Activated T-cell treated with anti-CD3 and anti-CD28 coated beads, Interleukin-2, amount 50 U/mL, for 72 hours (primary cell): ENCODE data around the gene WDR20. TPM values are rescaled to one million over a fixed set of nuclear protein-coding genes. Genes with fewer than 3 reads are reported as not detected.

ENCODE experiments used
- ATAC-seq, 2 donors: fragments of 150-1000 bp; cut with Tn5 transposase; replicated peaks in 1 of 2; 2 replicates each; pipeline ENCODE4 v1.10.0; 2021; ENCODE audit warnings: moderate library complexity in 2 of 2, mild to moderate bottlenecking in 1 of 2
- DNase-seq, 2 donors: peaks; one replicate each; pipeline ENCODE4 v3.0.0; 2021 to 2022; ENCODE audit warnings: mixed read lengths in 1 of 2
- H3K27ac Mint-ChIP-seq: one replicate; pipeline ENCODE4 v1.8.0; 2022; ENCODE audit warnings: mild to moderate bottlenecking, moderate library complexity, mixed read lengths
- H3K27me3 Mint-ChIP-seq: one replicate; pipeline ENCODE4 v1.8.0; 2022; ENCODE audit warnings: low read depth, mixed read lengths
- H3K36me3 Mint-ChIP-seq, 2 donors: one replicate each; pipeline ENCODE4 v1.8.0; 2022; ENCODE audit warnings: mixed read lengths in 2 of 2, mild to moderate bottlenecking in 1 of 2; ENCODE audit not compliant: insufficient read depth in 2 of 2
- H3K4me1 Mint-ChIP-seq: one replicate; pipeline ENCODE4 v1.8.0; 2022; ENCODE audit warnings: low read depth, mixed read lengths
- H3K4me3 Mint-ChIP-seq, 2 donors: one replicate each; pipeline ENCODE4 v1.8.0; 2022; ENCODE audit warnings: mild to moderate bottlenecking in 2 of 2, mixed read lengths in 2 of 2, moderate library complexity in 2 of 2
- H3K9me3 Mint-ChIP-seq, 2 donors: one replicate each; pipeline ENCODE4 v1.8.0; 2022; ENCODE audit warnings: mixed read lengths in 2 of 2
- total RNA-seq, 2 donors: library from RNA; stranded (reverse); gene quantifications; one replicate each; pipeline ENCODE4 v1.2.3, GENCODE V29; 2022

Gene WDR20
- total RNA-seq, 2 donors from 2014 or later: 23.8 to 29.9 TPM

DNA sequence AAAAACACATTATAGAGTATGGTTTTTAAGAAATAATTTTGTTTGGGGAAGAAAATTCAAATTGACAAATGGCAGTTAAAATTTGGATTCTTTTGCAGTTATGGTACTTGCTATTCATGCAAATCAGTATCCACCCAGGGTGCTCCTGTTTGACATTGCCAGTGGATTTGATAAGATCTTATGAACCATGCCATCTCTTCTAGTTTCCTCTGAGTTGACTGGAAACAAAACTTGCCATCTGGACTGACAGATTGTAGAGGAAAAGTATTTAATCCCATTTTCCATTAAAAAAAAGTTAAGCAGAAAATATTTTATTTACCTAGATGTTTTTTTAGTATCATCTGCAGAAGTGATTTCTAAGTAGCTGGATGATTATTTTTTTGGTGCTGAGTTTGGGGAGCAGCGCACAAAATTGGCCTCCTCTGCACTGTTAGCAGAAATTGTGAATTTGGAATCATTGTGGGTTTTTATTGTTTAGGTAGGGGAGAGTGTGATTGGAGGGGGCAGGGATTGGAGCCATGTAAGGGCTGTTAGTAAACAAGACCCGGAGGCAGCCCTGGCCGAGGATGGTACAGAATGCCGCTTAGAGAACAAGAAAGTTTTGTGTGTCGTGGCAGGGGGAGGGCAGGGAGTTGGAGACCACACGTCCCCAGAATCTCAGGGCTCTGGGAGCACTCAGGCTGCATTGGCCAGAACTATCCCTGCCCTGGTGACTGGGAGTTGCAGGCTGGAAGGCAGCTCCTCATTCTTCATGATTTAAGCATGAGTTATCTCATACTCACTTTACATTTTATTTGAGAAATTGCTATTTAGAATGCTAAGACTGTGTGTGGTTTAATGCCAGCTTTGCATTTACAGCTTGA, 56.6 kb downstream of the WDR20 start:
- no peak for DNase-seq
- peaks cover 63% of the 10 kb centered on the region for H3K4me1 Mint-ChIP-seq
- H3K27ac Mint-ChIP-seq: peak overlapping the region; percentile 62
- H3K4me3 Mint-ChIP-seq: no peak overlapping the region
- H3K36me3 Mint-ChIP-seq: peaks cover 4 to 17% of the 10 kb centered on the region in 2 donors
- ATAC-seq: no peak
- no peaks in the 10 kb centered on the region for H3K27me3 Mint-ChIP-seq
- no peaks in the 10 kb centered on the region for H3K9me3 Mint-ChIP-seq

DNA sequence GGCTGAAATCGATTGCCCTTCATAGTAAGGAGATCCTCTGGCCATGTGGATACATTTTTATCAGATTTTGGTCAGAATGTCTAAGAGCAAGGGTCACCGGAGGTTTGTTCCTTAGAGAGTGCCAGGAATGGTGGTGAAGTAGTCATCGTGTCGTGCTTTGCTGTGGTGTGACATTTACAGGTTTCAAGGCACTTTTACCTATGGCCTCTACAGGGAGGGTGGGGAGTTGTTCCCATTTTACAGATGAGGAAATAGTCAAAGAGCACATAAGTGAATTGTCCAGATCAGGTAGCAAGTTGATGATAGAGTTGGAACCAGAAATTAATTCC, 57.2 kb downstream of the WDR20 start:
- H3K36me3 Mint-ChIP-seq: peaks cover 4 to 17% of the 10 kb centered on the region in 2 donors
- H3K27ac Mint-ChIP-seq: no peak overlapping the region

DNA sequence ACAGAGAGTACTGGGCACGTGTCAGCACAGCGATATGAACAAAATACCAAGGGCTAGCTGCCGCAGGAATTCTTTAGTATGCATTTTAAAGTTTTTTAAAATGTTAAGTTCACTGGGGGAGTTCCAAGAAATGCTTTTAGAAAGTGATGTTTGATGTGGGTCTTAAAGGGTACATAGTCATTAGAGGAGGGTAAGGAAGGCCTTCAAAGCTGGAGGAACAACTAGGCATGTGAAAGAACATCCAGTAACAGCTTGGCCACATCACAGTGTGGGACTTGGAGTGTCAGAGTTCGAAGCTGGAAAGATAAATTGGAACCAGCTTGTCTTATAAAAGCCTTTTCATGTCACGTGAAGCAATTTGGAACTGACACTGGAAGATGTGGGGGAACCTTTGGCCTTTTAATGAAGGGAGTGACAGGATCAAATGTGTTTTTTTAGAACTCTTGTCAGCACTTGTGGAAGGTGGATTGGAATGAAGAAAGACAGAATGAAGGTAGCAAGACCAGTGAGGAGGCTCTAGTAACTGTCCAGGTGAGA, 57.7 kb downstream of the WDR20 start:
- no peak overlapping the region for H3K4me3 Mint-ChIP-seq
- no peaks in the 10 kb centered on the region for H3K27me3 Mint-ChIP-seq
- DNase-seq (no peak), ATAC-seq (no peak)
- peaks cover 4 to 17% of the 10 kb centered on the region in 2 donors for H3K36me3 Mint-ChIP-seq
- peaks cover 74% of the 10 kb centered on the region for H3K4me1 Mint-ChIP-seq
- no peaks in the 10 kb centered on the region for H3K9me3 Mint-ChIP-seq
- H3K27ac Mint-ChIP-seq: peak overlapping the region; percentile 64

More for the DNA sequence above, 57.2 kb downstream of the WDR20 start:
- Mint-ChIP-seq H3K27me3 (no peaks in the 10 kb centered on the region), H3K4me3 (no peak overlapping the region), H3K9me3 (no peaks in the 10 kb centered on the region), H3K4me1 (peaks cover 69% of the 10 kb centered on the region)
- DNase-seq: no peak
- ATAC-seq: no peak

DNA sequence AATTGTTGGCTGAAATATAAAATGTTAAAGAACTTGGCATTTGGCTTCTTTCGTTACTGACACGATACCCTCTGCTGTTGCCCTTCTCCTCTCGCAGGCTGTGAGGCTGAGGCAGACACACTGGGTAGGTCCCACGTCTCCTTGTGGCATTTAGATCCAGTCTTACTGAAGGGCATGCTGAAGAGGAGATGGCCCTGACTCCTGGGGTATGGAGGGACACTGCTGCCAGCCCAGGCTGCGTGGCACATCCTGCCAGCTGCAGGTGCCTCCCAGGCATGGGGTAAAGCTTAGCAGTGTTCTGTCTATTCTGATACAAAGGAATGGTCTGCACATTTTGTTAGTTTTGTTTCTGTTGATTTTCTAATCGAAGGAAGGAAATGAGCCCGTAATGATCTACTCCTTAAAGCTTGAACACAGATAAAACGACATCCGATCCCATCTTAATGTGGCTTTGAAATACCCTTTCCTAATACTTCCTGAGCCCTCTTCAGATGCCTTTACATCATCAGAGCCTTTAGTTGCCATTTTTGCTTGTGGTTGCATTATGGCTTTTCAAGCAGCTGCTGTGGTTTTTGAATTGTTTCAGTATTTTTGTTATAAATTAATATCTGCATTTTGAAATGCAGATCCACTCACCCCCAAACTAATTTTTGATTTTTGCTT, 61.1 kb downstream of the WDR20 start:
- Mint-ChIP-seq H3K36me3 (peaks cover 5 to 23% of the 10 kb centered on the region in 2 donors), H3K27me3 (no peaks in the 10 kb centered on the region), H3K4me3 (peak overlapping the region; percentile 54 to 74), H3K4me1 (peaks cover 72% of the 10 kb centered on the region), H3K9me3 (no peaks in the 10 kb centered on the region), H3K27ac (peak overlapping the region; percentile 91)
- peak; percentile 42 to 47 for ATAC-seq
- peak in 1 of 2 donors; percentile 9 for DNase-seq

DNA sequence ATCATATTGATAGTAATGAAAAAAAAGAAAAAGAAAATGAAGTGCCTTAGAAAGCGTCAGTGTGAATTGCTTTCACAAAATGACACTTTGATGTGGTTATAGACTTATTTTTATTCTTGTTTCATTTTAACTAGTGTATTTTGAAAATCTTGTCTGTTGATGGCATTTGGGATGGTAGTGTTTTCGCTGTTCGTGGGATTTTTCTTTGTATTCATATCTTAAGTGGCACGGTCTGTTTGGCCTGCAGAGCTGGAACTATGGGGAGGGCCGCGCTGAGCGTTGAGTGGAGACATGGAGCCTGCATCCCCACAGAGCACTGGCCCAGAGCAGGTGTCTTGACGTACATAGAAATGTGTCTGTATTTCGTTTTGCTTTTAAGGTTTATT, 61.6 kb downstream of the WDR20 start:
- peaks cover 67% of the 10 kb centered on the region for H3K4me1 Mint-ChIP-seq
- ATAC-seq (peak; percentile 81 to 83), DNase-seq (peak; percentile 21 to 49)
- peaks cover 5 to 20% of the 10 kb centered on the region in 2 donors for H3K36me3 Mint-ChIP-seq
- H3K27ac Mint-ChIP-seq: peak overlapping the region; percentile 91
- no peaks in the 10 kb centered on the region for H3K27me3 Mint-ChIP-seq
- peak overlapping the region; percentile 54 to 74 for H3K4me3 Mint-ChIP-seq
- H3K9me3 Mint-ChIP-seq: no peaks in the 10 kb centered on the region

DNA sequence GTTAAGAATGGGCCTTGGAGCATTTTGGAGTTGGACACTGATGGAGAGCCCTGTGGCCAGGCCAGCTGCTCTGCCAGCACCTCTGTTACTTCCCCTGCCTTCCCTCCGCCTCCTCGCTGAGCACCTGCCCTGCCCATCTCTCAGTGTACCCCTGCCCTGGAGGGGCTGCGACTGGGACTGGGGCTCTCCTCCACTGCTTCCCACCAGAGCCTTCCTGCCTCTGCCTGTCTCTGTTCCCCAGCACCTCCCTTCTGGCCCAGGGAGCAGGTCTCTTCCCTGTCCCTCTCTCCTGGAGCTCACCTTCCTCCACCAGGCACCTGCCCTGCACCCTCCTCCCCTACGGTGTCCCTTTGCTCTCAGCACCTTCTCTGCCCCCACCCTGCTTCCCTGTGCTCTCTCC, 62.1 kb downstream of the WDR20 start:
- Mint-ChIP-seq H3K27ac (peak overlapping the region; percentile 91), H3K4me1 (peaks cover 63% of the 10 kb centered on the region), H3K27me3 (no peaks in the 10 kb centered on the region), H3K9me3 (no peaks in the 10 kb centered on the region), H3K36me3 (peaks cover 5 to 19% of the 10 kb centered on the region in 2 donors), H3K4me3 (peak overlapping the region; percentile 54 to 74)
- DNase-seq (no peak), ATAC-seq (peak; percentile 21 to 35)

DNA sequence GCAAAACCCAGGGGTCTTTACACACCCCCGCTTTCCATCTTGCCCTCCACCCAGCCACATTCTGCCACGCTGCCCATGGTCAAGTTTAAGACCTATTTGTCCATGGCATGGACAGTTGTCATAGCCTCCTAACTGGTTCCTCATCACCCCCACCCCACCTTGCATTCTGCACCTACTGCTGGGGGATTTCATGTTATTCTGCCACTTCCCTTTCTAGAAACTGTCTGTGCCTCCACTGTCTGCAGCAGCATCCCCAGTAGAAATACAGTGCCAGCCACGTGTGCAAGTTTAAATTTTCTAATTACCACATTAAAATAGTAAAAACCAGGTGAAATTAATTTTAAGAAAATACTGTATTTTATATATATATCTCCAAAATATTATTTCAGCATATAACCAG, 63.2 kb downstream of the WDR20 start:
- Mint-ChIP-seq H3K36me3 (peaks cover 1 to 13% of the 10 kb centered on the region in 2 donors), H3K27me3 (no peaks in the 10 kb centered on the region), H3K4me3 (no peak overlapping the region), H3K27ac (no peak overlapping the region), H3K4me1 (peaks cover 52% of the 10 kb centered on the region), H3K9me3 (no peaks in the 10 kb centered on the region)
- no peak for DNase-seq
- ATAC-seq: no peak

DNA sequence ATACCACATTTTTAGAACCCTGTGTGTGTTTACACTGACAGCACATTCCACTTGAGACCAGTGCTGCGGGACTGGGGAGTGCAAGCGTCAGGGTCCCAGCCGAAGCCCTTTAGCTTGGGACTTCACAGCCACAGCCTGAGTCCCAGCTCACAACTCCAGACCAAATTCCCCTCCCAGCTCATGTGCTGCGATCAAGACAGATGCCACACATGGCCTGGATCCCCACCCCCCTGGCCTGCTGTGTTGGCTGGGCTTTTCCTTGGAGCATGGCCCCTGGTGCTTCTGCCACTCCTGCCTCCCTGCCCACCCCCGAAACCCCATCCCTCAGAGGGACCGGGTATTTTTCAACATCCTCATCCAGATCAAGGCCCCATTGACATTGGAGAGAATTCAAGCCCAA, 63.7 kb downstream of the WDR20 start:
- DNase-seq (no peak), ATAC-seq (no peak)
- peaks cover 50% of the 10 kb centered on the region for H3K4me1 Mint-ChIP-seq
- no peak overlapping the region for H3K27ac Mint-ChIP-seq
- H3K27me3 Mint-ChIP-seq: no peaks in the 10 kb centered on the region
- no peaks in the 10 kb centered on the region for H3K9me3 Mint-ChIP-seq
- H3K36me3 Mint-ChIP-seq: peaks cover 1 to 12% of the 10 kb centered on the region in 2 donors
- H3K4me3 Mint-ChIP-seq: no peak overlapping the region

DNA sequence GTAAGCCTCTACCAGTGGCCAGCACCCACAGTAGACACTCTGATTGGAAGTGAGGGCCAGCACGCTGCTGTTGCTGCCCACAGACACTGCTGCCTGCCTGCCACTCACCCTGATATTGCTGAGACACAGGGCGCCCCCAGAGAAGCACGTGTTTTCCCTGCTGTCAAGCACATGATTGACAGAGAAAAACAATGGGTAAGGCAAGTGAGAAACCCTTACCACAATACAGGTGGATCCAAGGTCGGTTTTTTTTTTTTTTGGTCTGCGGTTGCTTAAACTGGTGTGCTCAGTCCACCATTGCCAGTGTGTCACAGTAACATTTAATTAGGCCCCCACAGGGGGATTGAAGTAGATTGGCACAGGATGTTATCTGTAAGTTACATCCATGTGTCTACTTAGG, 65.9 kb downstream of the WDR20 start:
- ATAC-seq: no peak
- no peak for DNase-seq
- Mint-ChIP-seq H3K4me1 (peaks cover 30% of the 10 kb centered on the region), H3K27me3 (no peaks in the 10 kb centered on the region), H3K36me3 (peaks cover 1 to 11% of the 10 kb centered on the region in 2 donors), H3K27ac (no peak overlapping the region), H3K9me3 (no peaks in the 10 kb centered on the region), H3K4me3 (no peak overlapping the region)

DNA sequence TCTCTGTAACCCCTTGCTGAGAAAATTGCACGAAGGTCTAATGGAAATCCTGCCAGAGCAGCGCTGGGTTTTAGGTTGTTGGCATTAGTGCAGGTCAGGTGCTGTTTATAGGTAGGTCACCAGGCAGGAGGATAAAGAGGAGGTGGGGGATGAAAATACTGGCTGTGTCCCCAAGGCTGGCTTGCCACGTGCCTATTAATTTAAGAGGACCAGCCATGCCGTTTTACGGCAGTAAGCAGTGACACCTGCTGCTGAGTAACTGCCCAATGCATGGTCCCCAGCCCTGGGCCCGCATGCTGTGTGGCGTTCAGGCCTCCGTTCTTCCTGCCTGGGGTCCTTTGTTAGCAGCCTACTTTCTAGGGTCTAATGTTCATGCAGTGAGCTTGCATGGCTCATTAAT, 67.2 kb downstream of the WDR20 start:
- Mint-ChIP-seq H3K4me3 (no peak overlapping the region), H3K4me1 (peaks cover 17% of the 10 kb centered on the region), H3K9me3 (no peaks in the 10 kb centered on the region), H3K27ac (no peak overlapping the region), H3K27me3 (no peaks in the 10 kb centered on the region), H3K36me3 (peaks cover 1 to 11% of the 10 kb centered on the region in 2 donors)
- DNase-seq (no peak), ATAC-seq (no peak)

DNA sequence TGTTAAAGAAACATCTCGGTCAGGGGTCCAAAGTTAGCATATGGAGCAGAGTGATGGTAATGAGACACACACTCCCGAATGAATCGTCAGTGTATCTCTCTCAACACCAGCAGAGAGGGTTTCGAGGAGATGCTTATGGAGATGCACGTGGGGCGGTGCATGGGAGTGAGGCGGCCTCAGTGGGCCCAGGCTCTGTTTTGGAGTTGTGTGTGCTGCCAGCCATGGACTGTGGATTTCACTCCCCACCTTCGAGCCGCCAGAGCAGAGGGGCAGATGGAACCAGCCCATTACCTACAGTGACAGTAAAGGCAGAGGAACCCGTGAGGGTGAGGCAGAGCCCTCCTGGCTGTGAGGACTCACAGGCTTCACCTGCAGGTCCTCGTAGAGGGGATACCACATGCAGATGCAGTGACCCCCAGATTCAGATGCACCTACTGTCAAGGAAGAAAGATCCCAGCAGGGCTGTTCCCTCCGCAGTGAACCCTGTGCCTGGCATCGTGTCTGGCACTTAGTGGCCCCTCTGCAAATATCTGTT, 68.2 kb downstream of the WDR20 start:
- DNase-seq (no peak), ATAC-seq (no peak)
- no peak overlapping the region for H3K27ac Mint-ChIP-seq
- no peak overlapping the region for H3K4me3 Mint-ChIP-seq
- H3K9me3 Mint-ChIP-seq: no peaks in the 10 kb centered on the region
- H3K27me3 Mint-ChIP-seq: no peaks in the 10 kb centered on the region
- peaks cover 1 to 11% of the 10 kb centered on the region in 2 donors for H3K36me3 Mint-ChIP-seq
- H3K4me1 Mint-ChIP-seq: peaks cover 7% of the 10 kb centered on the region

DNA sequence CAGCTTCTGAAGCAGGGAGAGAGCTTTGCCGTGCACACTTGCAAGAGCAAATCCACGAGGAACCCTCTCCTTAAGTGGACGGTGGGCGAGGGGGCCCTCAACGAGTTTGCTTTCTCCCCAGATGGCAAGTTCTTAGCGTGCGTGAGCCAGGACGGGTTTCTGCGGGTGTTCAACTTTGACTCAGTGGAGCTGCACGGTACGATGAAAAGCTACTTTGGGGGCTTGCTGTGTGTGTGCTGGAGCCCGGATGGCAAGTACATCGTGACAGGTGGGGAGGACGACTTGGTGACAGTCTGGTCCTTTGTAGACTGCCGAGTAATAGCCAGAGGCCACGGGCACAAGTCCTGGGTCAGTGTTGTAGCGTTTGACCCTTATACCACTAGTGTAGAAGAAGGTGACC, 69.0 kb downstream of the WDR20 start:
- DNase-seq: no peak

More for the DNA sequence above, 69.0 kb downstream of the WDR20 start:
- Mint-ChIP-seq H3K4me1 (peaks cover 6% of the 10 kb centered on the region), H3K27ac (no peak overlapping the region), H3K9me3 (no peaks in the 10 kb centered on the region), H3K4me3 (no peak overlapping the region), H3K36me3 (peaks cover 1 to 11% of the 10 kb centered on the region in 2 donors), H3K27me3 (no peaks in the 10 kb centered on the region)
- no peak for ATAC-seq
